ENCODE data around the gene TRIM71.
"Not testable (repeated sequence)": the region's sequence is repeated elsewhere in the genome, so short reads cannot be mapped to it uniquely, and the experiment has no call there.

TRIM71 gene

GRCh38 chr3:32919920-32920319, 102.1 kb downstream of the TRIM71 start:
- TF ChIP-seq CTCF (conservative IDR thresholded peaks at IDR 0.05; ENCODE audit: control insufficient read depth, insufficient read depth, low read depth, low read length) = no peak
- DNase-seq (ENCODE audit: low read depth) = no peak
- H3K4me3 ChIP-seq (ENCODE audit: control insufficient read depth, low read depth, low read length) = no peak overlapping the region

- TF ChIP-seq CTCF (conservative IDR thresholded peaks at IDR 0.05; ENCODE audit: control insufficient read depth, insufficient read depth, low read depth, low read length) = no peak
- H3K4me3 ChIP-seq (ENCODE audit: control insufficient read depth, low read depth, low read length) = no peak overlapping the region
- DNase-seq (ENCODE audit: low read depth) = no peak
Observed at GRCh38 chr3:32922078-32922477, 104.3 kb downstream of the TRIM71 start.

- no peak for DNase-seq (ENCODE audit: low read depth)
- no peak for TF ChIP-seq CTCF (conservative IDR thresholded peaks at IDR 0.05; ENCODE audit: control insufficient read depth, insufficient read depth, low read depth, low read length)
- H3K4me3 ChIP-seq (ENCODE audit: control insufficient read depth, low read depth, low read length) = no peak overlapping the region
Observed at GRCh38 chr3:32930161-32930560, 112.4 kb downstream of the TRIM71 start.

- not testable (repeated sequence) for DNase-seq (ENCODE audit: low read depth); H3K4me3 ChIP-seq (ENCODE audit: control insufficient read depth, low read depth, low read length)
Observed at GRCh38 chr3:32931273-32931672, 113.5 kb downstream of the TRIM71 start.

- DNase-seq (ENCODE audit: low read depth) = peak; percentile 37
- peak; percentile 81 for TF ChIP-seq CTCF (conservative IDR thresholded peaks at IDR 0.05; ENCODE audit: control insufficient read depth, insufficient read depth, low read depth, low read length)
- no peak overlapping the region for H3K4me3 ChIP-seq (ENCODE audit: control insufficient read depth, low read depth, low read length)
Observed at GRCh38 chr3:32934150-32934742, 116.4 kb downstream of the TRIM71 start.

- DNase-seq (ENCODE audit: low read depth) = no peak
- H3K4me3 ChIP-seq (ENCODE audit: control insufficient read depth, low read depth, low read length) = no peak overlapping the region
- TF ChIP-seq CTCF (conservative IDR thresholded peaks at IDR 0.05; ENCODE audit: control insufficient read depth, insufficient read depth, low read depth, low read length) = no peak
Observed at GRCh38 chr3:32937331-32937730, 119.5 kb downstream of the TRIM71 start.

- not testable (repeated sequence) for H3K4me3 ChIP-seq (ENCODE audit: control insufficient read depth, low read depth, low read length); DNase-seq (ENCODE audit: low read depth)
Observed at GRCh38 chr3:32939531-32940284, 121.9 kb downstream of the TRIM71 start.

- no peak for TF ChIP-seq CTCF (conservative IDR thresholded peaks at IDR 0.05; ENCODE audit: control insufficient read depth, insufficient read depth, low read depth, low read length)
- DNase-seq (ENCODE audit: low read depth) = no peak
- H3K4me3 ChIP-seq (ENCODE audit: control insufficient read depth, low read depth, low read length) = no peak overlapping the region
Observed at GRCh38 chr3:32940726-32941125, 122.9 kb downstream of the TRIM71 start.
